Esophagus muscularis mucosa (tissue), 4 donors: ENCODE data around the gene USP36. TPM values are rescaled to one million over a fixed set of nuclear protein-coding genes. Genes with fewer than 3 reads are reported as not detected.

ENCODE experiments used
- DNase-seq: peaks from one replicate; pipeline ENCODE4 v3.0.0-alpha.2; 2017; ENCODE audit errors: extremely low spot score
- H3K27ac ChIP-seq, 4 donors: fragments of 200-600 bp; sonication (generic); replicated peaks in 1 of 4; 1 replicate in 3 of 4; 2 replicates in 1 of 4; pipeline ENCODE4 v1.5.1; 2016 to 2019; ENCODE audit warnings: mild to moderate bottlenecking in 1 of 4
- H3K27me3 ChIP-seq, 4 donors: fragments of 200-600 bp; sonication (generic); one replicate each; pipeline versions ENCODE4 v1.5.1 to v1.6.0; 2016 to 2019
- H3K36me3 ChIP-seq, 4 donors: fragments of 200-600 bp; sonication (generic); one replicate each; pipeline ENCODE4 v1.5.1; 2016 to 2019
- H3K4me1 ChIP-seq, 4 donors: fragments of 200-600 bp; sonication (generic); one replicate each; pipeline ENCODE4 v1.5.1; 2016 to 2019
- H3K4me3 ChIP-seq, 4 donors: fragments of 200-600 bp; sonication (generic); 1 replicate in 2 of 4; 2 replicates in 2 of 4; pipeline ENCODE4 v1.5.1; 2016 to 2019; ENCODE audit warnings: mild to moderate bottlenecking in 4 of 4, moderate library complexity in 1 of 4
- H3K9me3 ChIP-seq, 4 donors: fragments of 200-600 bp; sonication (generic); 1 replicate in 3 of 4; 2 replicates in 1 of 4; pipeline ENCODE4 v1.5.1; 2016 to 2019
- CTCF ChIP-seq, 3 experiments: fragments of 200-600 bp in 2 of 3; fragments of 450-650 bp in 1 of 3; sonication (generic) in 2 of 3; IDR thresholded peaks; one replicate each; pipeline ENCODE4 v1.5.1; 2017 to 2019; ENCODE audit warnings: antibody characterized with exemption in 3 of 3, mild to moderate bottlenecking in 2 of 3, moderate library complexity in 1 of 3
- EP300 ChIP-seq: sonication (generic); formaldehyde crosslinking; IDR thresholded peaks from one replicate; pipeline ENCODE4 v1.6.1; 2017; ENCODE audit warnings: antibody characterized with exemption
- POLR2A ChIP-seq: fragments of 450-650 bp; IDR thresholded peaks from one replicate; pipeline ENCODE4 v1.6.1; 2017; ENCODE audit warnings: antibody characterized with exemption, moderate library complexity, mild to moderate bottlenecking, low read depth
- POLR2AphosphoS5 ChIP-seq, 2 donors: sonication (generic); formaldehyde crosslinking; IDR thresholded peaks; one replicate each; pipeline ENCODE4 v1.6.1; 2017; ENCODE audit warnings: antibody characterized with exemption in 2 of 2
- WGBS: methylation state at CpG from one replicate; pipeline ENCODE4 v1.1.5; 2018; 5-methylcytosine and 5-hydroxymethylcytosine counted together
- intact Hi-C: fragments of 100-400 bp; cut with DNase I; formaldehyde crosslinking; loops from one replicate; pipeline ENCODE4 v1.15.1; 2023
- total RNA-seq, 4 donors: library from RNA; depleted of rRNA; stranded (reverse); fragments of >200 nt; gene quantifications; one replicate each; pipeline versions ENCODE4 v1.1.0 to v1.2.1, GENCODE V29; 2016

USP36 gene
- total RNA-seq, 4 donors from 2014 or later, result 23.3 to 44.7 (median 32.2) TPM

GRCh38 chr17:78812855-78813254 is 27.8 kb downstream of the USP36 start:
- Histone ChIP-seq H3K4me3 (no peak overlapping the region), H3K4me1 (peaks cover 6 to 10% (median 9%) of the 10 kb centered on the region in 4 donors), H3K27me3 (no peaks in the 10 kb centered on the region), H3K27ac (peak overlapping the region; percentile 12 to 49 (median 34)), H3K9me3 (no peaks in the 10 kb centered on the region), H3K36me3 (peaks cover 77 to 100% (median 98%) of the 10 kb centered on the region in 4 donors)
- TF ChIP-seq CTCF (IDR thresholded peaks at IDR 0.05), result no peak
- TF ChIP-seq POLR2AphosphoS5 (IDR thresholded peaks at IDR 0.05), result no peak
- TF ChIP-seq POLR2A, result no peak
- TF ChIP-seq EP300, result no peak
- DNase-seq, result no peak
- 53% methylated on average over 8 of the region's 8 CpGs for WGBS
- intact Hi-C loops, result no loop called here

GRCh38 chr17:78808163-78808562 is 32.5 kb downstream of the USP36 start:
- H3K27ac ChIP-seq, result no peak overlapping the region
- intact Hi-C loops, result no loop called here
- WGBS, result 88% methylated on average over 4 of the region's 4 CpGs
- H3K4me1 ChIP-seq, result peaks cover 5 to 24% (median 13%) of the 10 kb centered on the region in 4 donors
- H3K36me3 ChIP-seq, result peaks cover 74 to 96% (median 94%) of the 10 kb centered on the region in 4 donors
- DNase-seq, result no peak
- H3K27me3 ChIP-seq, result no peaks in the 10 kb centered on the region
- no peak for TF ChIP-seq EP300
- no peak for TF ChIP-seq POLR2A
- no peak for TF ChIP-seq CTCF (IDR thresholded peaks at IDR 0.05)
- no peak for TF ChIP-seq POLR2AphosphoS5 (IDR thresholded peaks at IDR 0.05)
- H3K9me3 ChIP-seq, result no peaks in the 10 kb centered on the region
- no peak overlapping the region for H3K4me3 ChIP-seq

- H3K27ac ChIP-seq, result peak overlapping the region in 2 of 4 donors; percentile 17 to 63
- no peak for DNase-seq
Observed at GRCh38 chr17:78806451-78806850, 34.2 kb downstream of the USP36 start.

GRCh38 chr17:78805301-78805700 is 35.3 kb downstream of the USP36 start:
- TF ChIP-seq CTCF (IDR thresholded peaks at IDR 0.05), result no peak
- TF ChIP-seq POLR2AphosphoS5 (IDR thresholded peaks at IDR 0.05), result no peak
- TF ChIP-seq EP300, result no peak
- TF ChIP-seq POLR2A, result no peak
- H3K36me3 ChIP-seq, result peaks cover 61 to 94% (median 91%) of the 10 kb centered on the region in 4 donors

More at GRCh38 chr17:78806451-78806850, 34.2 kb downstream of the USP36 start:
- peaks cover 0 to 23% (median 11%) of the 10 kb centered on the region in 4 donors for H3K4me1 ChIP-seq
- H3K36me3 ChIP-seq, result peaks cover 70 to 96% (median 94%) of the 10 kb centered on the region in 4 donors
- WGBS, result 67% methylated on average over 9 of the region's 9 CpGs
- no peak for TF ChIP-seq EP300
- no peak for TF ChIP-seq CTCF (IDR thresholded peaks at IDR 0.05)
- TF ChIP-seq POLR2A, result no peak
- peak in 1 of 2 donors; percentile 43 for TF ChIP-seq POLR2AphosphoS5 (IDR thresholded peaks at IDR 0.05)
- intact Hi-C loops, result no loop called here
- H3K4me3 ChIP-seq, result no peak overlapping the region
- H3K27me3 ChIP-seq, result no peaks in the 10 kb centered on the region
- H3K9me3 ChIP-seq, result no peaks in the 10 kb centered on the region

GRCh38 chr17:78804777-78805176 is 35.8 kb downstream of the USP36 start:
- 75% methylated on average over 11 of the region's 11 CpGs for WGBS
- no peak for TF ChIP-seq POLR2A
- peak; percentile 24 for TF ChIP-seq EP300
- TF ChIP-seq CTCF (IDR thresholded peaks at IDR 0.05), result no peak
- peak; percentile 49 to 72 for TF ChIP-seq POLR2AphosphoS5 (IDR thresholded peaks at IDR 0.05)
- Histone ChIP-seq H3K4me1 (peaks cover 4 to 24% (median 15%) of the 10 kb centered on the region in 4 donors), H3K36me3 (peaks cover 59 to 92% (median 88%) of the 10 kb centered on the region in 4 donors), H3K27ac (peak overlapping the region; percentile 34 to 63 (median 48)), H3K27me3 (no peaks in the 10 kb centered on the region), H3K9me3 (no peaks in the 10 kb centered on the region), H3K4me3 (no peak overlapping the region)
- DNase-seq, result no peak
- intact Hi-C loops, result no loop called here

More at GRCh38 chr17:78805301-78805700, 35.3 kb downstream of the USP36 start:
- peak overlapping the region; percentile 34 to 63 (median 48) for H3K27ac ChIP-seq
- H3K27me3 ChIP-seq, result no peaks in the 10 kb centered on the region
- intact Hi-C loops, result no loop called here
- peaks cover 3 to 23% (median 13%) of the 10 kb centered on the region in 4 donors for H3K4me1 ChIP-seq
- H3K9me3 ChIP-seq, result no peaks in the 10 kb centered on the region
- H3K4me3 ChIP-seq, result no peak overlapping the region
- no peak for DNase-seq
- 90% methylated on average over 14 of the region's 14 CpGs for WGBS
